H1 (cell line): Measurements from ENCODE around the gene MYD88. TPM values are rescaled to one million over a fixed set of nuclear protein-coding genes. Genes with fewer than 3 reads are reported as not detected.

Source experiments
- CTCF ChIA-PET: fragments of 300-600 bp; sonication (Branson Sonifier 250); formaldehyde crosslinking; loops from one replicate; lab custom pipeline; 2021; ENCODE audit not compliant: partially characterized antibody; lab: Charles Lee
- POLR2A ChIA-PET: fragments of 300-600 bp; sonication (Branson Sonifier 250); formaldehyde crosslinking; loops from one replicate; lab custom pipeline; 2021; ENCODE audit warnings: inconsistent platforms; ENCODE audit not compliant: partially characterized antibody; lab: Charles Lee
- DNase-seq, 2 experiments: peaks; one replicate each; pipeline versions ENCODE4 v3.0.0 to v3.0.0-alpha.2; 2010 to 2022; ENCODE audit warnings: low spot score in 2 of 2, low read depth in 1 of 2, mixed read lengths in 1 of 2
- FAIRE-seq: peaks from 2 replicates; lab custom pipeline; 2011; peaks lifted over from hg19 to GRCh38; lab: Jason Lieb, UNC
- H2AFZ ChIP-seq: 2 replicates; pipeline ENCODE4 v1.8.1; 2012; ENCODE audit warnings: low read length, inconsistent platforms
- H2AK5ac ChIP-seq: 2 replicates; pipeline ENCODE4 v1.6.1; 2013; ENCODE audit warnings: low read depth, low read length
- H2BK120ac ChIP-seq: replicated peaks from 2 replicates; pipeline ENCODE3; 2013; ENCODE audit warnings: low read depth, low read length, inconsistent platforms
- H2BK12ac ChIP-seq: 2 replicates; pipeline ENCODE4 v1.6.1; 2013; ENCODE audit warnings: low read depth, low read length
- H2BK15ac ChIP-seq: 2 replicates; pipeline ENCODE4 v1.6.1; 2013; ENCODE audit warnings: low read length
- H2BK20ac ChIP-seq: 2 replicates; pipeline ENCODE4 v1.6.1; 2013; ENCODE audit warnings: low read length
- H2BK5ac ChIP-seq: 2 replicates; pipeline ENCODE4 v1.6.1; 2013; ENCODE audit warnings: low read depth, low read length
- H3K14ac ChIP-seq: 2 replicates; pipeline ENCODE4 v1.6.1; 2013; ENCODE audit warnings: inconsistent platforms; ENCODE audit not compliant: insufficient read length
- H3K18ac ChIP-seq: 2 replicates; pipeline ENCODE4 v1.6.1; 2013; ENCODE audit warnings: low read length; ENCODE audit errors: extremely low read depth
- H3K23ac ChIP-seq: 2 replicates; pipeline ENCODE4 v1.6.1; 2013; ENCODE audit warnings: inconsistent platforms; ENCODE audit not compliant: insufficient read length
- H3K23me2 ChIP-seq: 2 replicates; pipeline ENCODE4 v1.6.1; 2013; ENCODE audit warnings: low read depth, low read length
- H3K27ac ChIP-seq: 2 replicates; pipeline ENCODE4 v1.6.1; 2011; ENCODE audit warnings: low read depth, low read length, inconsistent platforms
- H3K27me3 ChIP-seq, 4 experiments: replicated peaks in 1 of 4; 1 replicate in 1 of 4; 2 replicates in 3 of 4; pipeline versions ENCODE4 v1.6.1 to v1.8.1; 2011 to 2013; ENCODE audit warnings: low read length in 3 of 4, mild to moderate bottlenecking in 3 of 4, inconsistent platforms in 2 of 4, mixed read lengths in 2 of 4, moderate library complexity in 1 of 4; ENCODE audit not compliant: control insufficient read depth in 3 of 4, insufficient read depth in 3 of 4; ENCODE audit errors: extremely low read depth in 1 of 4
- H3K36me3 ChIP-seq, 4 experiments: 2 replicates each; pipeline versions ENCODE4 v1.6.1 to v1.8.1; 2011 to 2013; ENCODE audit warnings: mild to moderate bottlenecking in 4 of 4, low read length in 3 of 4, moderate library complexity in 2 of 4, control low read depth in 1 of 4, inconsistent platforms in 1 of 4; ENCODE audit not compliant: insufficient read depth in 4 of 4, control insufficient read depth in 2 of 4
- H3K4ac ChIP-seq: replicated peaks from 2 replicates; pipeline ENCODE3; 2013; ENCODE audit warnings: low read length, low read depth, mixed read lengths, inconsistent platforms; ENCODE audit not compliant: insufficient read length
- H3K4me1 ChIP-seq, 4 experiments: replicated peaks in 1 of 4; 1 replicate in 1 of 4; 2 replicates in 3 of 4; pipeline versions ENCODE4 v1.6.1 to v1.8.1; 2011 to 2013; ENCODE audit warnings: low read length in 3 of 4, inconsistent platforms in 2 of 4, mixed read lengths in 1 of 4; ENCODE audit not compliant: insufficient read depth in 4 of 4, control insufficient read depth in 3 of 4
- H3K4me2 ChIP-seq, 2 experiments: 2 replicates each; pipeline versions ENCODE4 v1.6.1 to v1.8.1; 2011 to 2013; ENCODE audit warnings: low read depth in 2 of 2, low read length in 2 of 2, control low read depth in 1 of 2, inconsistent platforms in 1 of 2, mild to moderate bottlenecking in 1 of 2; ENCODE audit not compliant: insufficient read depth in 1 of 2
- H3K4me3 ChIP-seq, 4 experiments: fragments of 200-600, 300-600 bp in 1 of 4; sonication (generic), shearing (Covaris generic), sonication (Bioruptor Twin) in 1 of 4; 2 replicates each; pipeline versions ENCODE4 v1.5.1 to v1.8.1; 2011 to 2016; ENCODE audit warnings: low read length in 4 of 4, low read depth in 3 of 4, control low read depth in 2 of 4, inconsistent platforms in 2 of 4, mild to moderate bottlenecking in 2 of 4, mixed read lengths in 1 of 4, moderate library complexity in 1 of 4; ENCODE audit not compliant: insufficient read depth in 2 of 4; ENCODE audit errors: extremely low read depth in 1 of 4
- H3K56ac ChIP-seq: replicated peaks from 2 replicates; pipeline ENCODE3; 2013; ENCODE audit warnings: low read depth, mild to moderate bottlenecking, mixed read lengths, low read length, inconsistent platforms; ENCODE audit not compliant: insufficient read length
- H3K79me1 ChIP-seq: 2 replicates; pipeline ENCODE4 v1.6.1; 2013; ENCODE audit warnings: low read depth, low read length, control low read depth
- H3K79me2 ChIP-seq, 2 experiments: 2 replicates each; pipeline versions ENCODE4 v1.6.1 to v1.8.1; 2012 to 2013; ENCODE audit warnings: low read length in 2 of 2, mild to moderate bottlenecking in 2 of 2, inconsistent platforms in 1 of 2; ENCODE audit not compliant: insufficient read depth in 2 of 2, control insufficient read depth in 1 of 2
- H3K9ac ChIP-seq, 4 experiments: replicated peaks in 1 of 4; 1 replicate in 1 of 4; 2 replicates in 3 of 4; pipeline versions ENCODE4 v1.6.1 to v1.8.1; 2011 to 2013; ENCODE audit warnings: low read depth in 3 of 4, low read length in 3 of 4, control low read depth in 2 of 4, mild to moderate bottlenecking in 2 of 4, moderate library complexity in 2 of 4, inconsistent platforms in 1 of 4; ENCODE audit errors: extremely low read depth in 1 of 4
- H3K9me3 ChIP-seq, 2 experiments: 2 replicates each; pipeline versions ENCODE4 v1.6.1 to v1.8.1; 2012 to 2013; ENCODE audit warnings: mild to moderate bottlenecking in 2 of 2, moderate library complexity in 2 of 2, control low read depth in 1 of 2, inconsistent platforms in 1 of 2, low read depth in 1 of 2, low read length in 1 of 2, mixed read lengths in 1 of 2; ENCODE audit not compliant: insufficient read depth in 2 of 2
- H4K20me1 ChIP-seq, 2 experiments: replicated peaks in 1 of 2; 2 replicates each; pipeline versions ENCODE3 to v1.8.1; 2011 to 2013; ENCODE audit warnings: inconsistent platforms in 2 of 2, low read length in 2 of 2, mild to moderate bottlenecking in 1 of 2; ENCODE audit not compliant: insufficient read depth in 2 of 2, control insufficient read depth in 1 of 2
- H4K5ac ChIP-seq: 2 replicates; pipeline ENCODE4 v1.6.1; 2013; ENCODE audit warnings: low read length, low read depth, mixed read lengths, inconsistent platforms; ENCODE audit not compliant: insufficient read length
- H4K8ac ChIP-seq: 2 replicates; pipeline ENCODE4 v1.8.0; 2013; ENCODE audit warnings: mild to moderate bottlenecking, moderate library complexity, low read length, inconsistent platforms; ENCODE audit not compliant: insufficient read depth; ENCODE audit errors: extremely low read depth
- H4K91ac ChIP-seq: replicated peaks from 2 replicates; pipeline ENCODE3; 2013; ENCODE audit warnings: low read length, mixed read lengths, inconsistent platforms; ENCODE audit not compliant: insufficient read length
- ASH2L ChIP-seq: fragments of 200-600, 300-600 bp; sonication (generic); IDR thresholded peaks from one replicate; pipeline ENCODE4 v1.7.1; 2017; ENCODE audit warnings: low read length
- BRCA1 ChIP-seq: IDR thresholded peaks from 2 replicates; pipeline ENCODE4 v1.6.1; 2012; ENCODE audit warnings: low read depth, low read length, improper control_type of control experiment
- CHD2 ChIP-seq: IDR thresholded peaks from 2 replicates; pipeline ENCODE4 v1.6.1; 2012; ENCODE audit warnings: low read length, improper control_type of control experiment
- CREB1 ChIP-seq: IDR thresholded peaks from 2 replicates; pipeline ENCODE4 v1.6.1; 2012; ENCODE audit warnings: inconsistent platforms
- FOSL1 ChIP-seq: IDR thresholded peaks from 2 replicates; pipeline ENCODE4 v1.6.1; 2011; ENCODE audit warnings: mild to moderate bottlenecking, low read depth, low read length, moderate library complexity; ENCODE audit not compliant: insufficient read depth
- JUN ChIP-seq: IDR thresholded peaks from 2 replicates; pipeline ENCODE4 v1.6.1; 2011; ENCODE audit warnings: low read depth, mild to moderate bottlenecking, improper control_type of control experiment, low read length
- POU5F1 ChIP-seq: IDR thresholded peaks from 2 replicates; pipeline ENCODE4 v1.6.1; 2011; ENCODE audit warnings: low read depth, mild to moderate bottlenecking, low read length, moderate library complexity
- SP2 ChIP-seq: IDR thresholded peaks from 2 replicates; pipeline ENCODE4 v1.6.1; 2012; ENCODE audit warnings: mild to moderate bottlenecking, low read length, inconsistent platforms
- SRF ChIP-seq: IDR thresholded peaks from 2 replicates; pipeline ENCODE4 v1.6.1; 2011; ENCODE audit warnings: mild to moderate bottlenecking, low read depth, low read length, moderate library complexity
- WGBS, 2 experiments: shearing (Covaris generic) in 1 of 2; methylation state at CpG; one replicate each; pipeline versions ENCODE4 v1.1.6 to v1.1.7; 2013 to 2015; ENCODE audit warnings: low lambda C conversion rate in 2 of 2, mixed read lengths in 2 of 2, inconsistent platforms in 1 of 2, low coverage in 1 of 2, missing lambda C conversion rate in 1 of 2; ENCODE audit not compliant: insufficient replicate concordance in 2 of 2, insufficient coverage in 1 of 2, insufficient read length in 1 of 2; ENCODE audit errors: extremely low coverage in 1 of 2, missing lambda C conversion rate in 1 of 2; 5-methylcytosine and 5-hydroxymethylcytosine counted together
- polyA plus RNA-seq, 7 experiments: library from polyadenylated mRNA; depleted of rRNA in 3 of 7; stranded (reverse) in 5 of 7; unstranded in 2 of 7; fragments of >200 nt in 5 of 7; fragments of 200-250 nt in 2 of 7; gene quantifications; 1 replicate in 5 of 7; 2 replicates in 1 of 7; 4 replicates in 1 of 7; pipeline versions ENCODE4 v1.2.1 to v1.2.3, GENCODE V29; 2011 to 2013; ENCODE audit warnings: missing spikeins in 2 of 7, mixed read lengths in 2 of 7
- total RNA-seq: library from RNA; stranded (reverse); fragmentation: NEBNext Ultra II Directional; extraction: Animal tissue kit (Norgen Biotek cat#: 25700); gene quantifications from 2 replicates; pipeline ENCODE4 v1.2.1, GENCODE V29; 2021
- TF ChIP-seq, protein P1 (sequence below), 3 experiments: IDR thresholded peaks; 1 replicate in 2 of 3; 2 replicates in 1 of 3; pipeline versions ENCODE4 v1.5.1 to v1.6.1; 2011; ENCODE audit warnings: low read length in 3 of 3, mild to moderate bottlenecking in 3 of 3, inconsistent platforms in 2 of 3, low read depth in 1 of 3, moderate library complexity in 1 of 3; ENCODE audit not compliant: insufficient read depth in 1 of 3; ENCODE audit errors: control extremely low read depth in 1 of 3

The MYD88 gene
- total and polyA plus RNA-seq, 2 of the 8 experiments (the other 6 are each of a cell fraction or from before 2014, with no cell fraction given), result 22.1 to 22.5 TPM

DNA sequence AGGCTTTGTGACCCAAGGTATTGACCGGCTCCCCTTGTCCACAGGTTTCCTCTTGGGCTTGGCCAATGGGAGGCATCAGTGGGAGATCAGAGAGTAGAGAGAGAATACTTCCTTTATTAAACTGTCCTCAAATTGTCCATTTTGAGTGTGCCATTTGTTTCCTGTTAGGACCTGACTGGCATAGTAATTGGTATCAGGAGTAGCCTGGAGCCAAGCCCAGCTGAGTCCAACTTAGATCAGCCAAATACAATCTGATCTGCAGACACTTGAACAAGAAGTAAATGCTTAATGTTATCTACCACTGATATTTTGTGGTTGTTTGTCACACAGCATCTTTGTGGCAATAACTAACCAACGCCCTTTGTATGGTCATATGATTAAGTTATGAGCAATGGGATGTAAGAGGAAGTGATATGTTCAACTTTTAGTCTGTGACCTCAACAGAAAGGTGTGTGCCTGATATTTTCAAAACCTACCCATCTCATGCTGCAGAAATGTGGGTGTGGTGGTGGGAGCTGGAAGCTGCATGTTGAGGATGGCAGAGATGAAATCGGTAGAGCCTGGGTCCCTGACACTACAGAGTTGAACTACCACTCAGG is 13.3 kb downstream of the MYD88 start:
- Histone ChIP-seq H2BK15ac (no peak overlapping the region), H2BK20ac (no peak overlapping the region), H3K79me1 (no peaks in the 10 kb centered on the region), H3K79me2 (no peaks in the 10 kb centered on the region), H3K4me3 (no peak overlapping the region), H3K56ac (no peak overlapping the region), H2BK120ac (no peak overlapping the region), H2BK5ac (no peak overlapping the region), H2AFZ (no peak overlapping the region), H3K23me2 (no peaks in the 10 kb centered on the region), H4K5ac (no peak overlapping the region), H4K20me1 (no peaks in the 10 kb centered on the region), H3K4ac (no peak overlapping the region), H3K27ac (no peak overlapping the region), H3K9ac (no peak overlapping the region), H3K27me3 (no peaks in the 10 kb centered on the region), H3K36me3 (no peaks in the 10 kb centered on the region), H3K4me1 (no peaks in the 10 kb centered on the region), H4K91ac (no peak overlapping the region), H3K23ac (no peak overlapping the region), H3K4me2 (no peak overlapping the region), H3K14ac (no peak overlapping the region), H4K8ac (no peak overlapping the region), H2AK5ac (no peak overlapping the region), H3K18ac (no peak overlapping the region), H3K9me3 (no peaks in the 10 kb centered on the region), H2BK12ac (no peak overlapping the region)
- FAIRE-seq, result no peak
- DNase-seq, result no peak
- 93% methylated on average over 3 of the region's 3 CpGs; no CpG with 5 or more reads in 1 of the 2 experiments for WGBS, 2 experiments
- CTCF ChIA-PET, result interaction anchor here (0.7 to 10.9 kb wide), 6 partner anchors 12 to 121 kb away, joined by 3 to 52 read pairs (median 6); partner anchors contain the start of genes ACAA1 and MYD88
- POLR2A ChIA-PET, result interaction anchor here (0.6 to 2.0 kb wide), 2 partner anchors 14 to 37 kb away, joined by 3 to 6 read pairs; partner anchors contain the start of gene OXSR1
- no peak for TF ChIP-seq CHD2
- TF ChIP-seq POU5F1, result no peak
- TF ChIP-seq, protein P1, sequence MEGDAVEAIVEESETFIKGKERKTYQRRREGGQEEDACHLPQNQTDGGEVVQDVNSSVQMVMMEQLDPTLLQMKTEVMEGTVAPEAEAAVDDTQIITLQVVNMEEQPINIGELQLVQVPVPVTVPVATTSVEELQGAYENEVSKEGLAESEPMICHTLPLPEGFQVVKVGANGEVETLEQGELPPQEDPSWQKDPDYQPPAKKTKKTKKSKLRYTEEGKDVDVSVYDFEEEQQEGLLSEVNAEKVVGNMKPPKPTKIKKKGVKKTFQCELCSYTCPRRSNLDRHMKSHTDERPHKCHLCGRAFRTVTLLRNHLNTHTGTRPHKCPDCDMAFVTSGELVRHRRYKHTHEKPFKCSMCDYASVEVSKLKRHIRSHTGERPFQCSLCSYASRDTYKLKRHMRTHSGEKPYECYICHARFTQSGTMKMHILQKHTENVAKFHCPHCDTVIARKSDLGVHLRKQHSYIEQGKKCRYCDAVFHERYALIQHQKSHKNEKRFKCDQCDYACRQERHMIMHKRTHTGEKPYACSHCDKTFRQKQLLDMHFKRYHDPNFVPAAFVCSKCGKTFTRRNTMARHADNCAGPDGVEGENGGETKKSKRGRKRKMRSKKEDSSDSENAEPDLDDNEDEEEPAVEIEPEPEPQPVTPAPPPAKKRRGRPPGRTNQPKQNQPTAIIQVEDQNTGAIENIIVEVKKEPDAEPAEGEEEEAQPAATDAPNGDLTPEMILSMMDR (IDR thresholded peaks at IDR 0.05; ENCODE audit: control extremely low read depth in 1 of 3, insufficient read depth in 1 of 3, low read depth in 1 of 3, low read length in 3 of 3), result no peak
- no peak for TF ChIP-seq CREB1
- no peak for TF ChIP-seq FOSL1
- no peak for TF ChIP-seq SP2
- TF ChIP-seq BRCA1, result no peak
- TF ChIP-seq JUN, result no peak
- no peak for TF ChIP-seq ASH2L
- no peak for TF ChIP-seq SRF
